IMR-90 (cell line): ENCODE results near the gene SP8.

Experiments used
- BHLHE40 ChIP-seq: fragments of 150-350 bp; IDR thresholded peaks from 2 replicates; pipeline ENCODE4 v1.6.1; 2016; ENCODE audit warnings: mild to moderate bottlenecking, low read depth, low read length
- CEBPB ChIP-seq: IDR thresholded peaks from 2 replicates; pipeline ENCODE4 v1.6.1; 2012; ENCODE audit warnings: low read depth, low read length, improper control_type of control experiment
- CHD1 ChIP-seq: IDR thresholded peaks from 2 replicates; pipeline ENCODE4 v1.6.1; 2012; ENCODE audit warnings: low read depth, low read length, improper control_type of control experiment
- CTCF ChIP-seq: conservative IDR thresholded peaks from 2 replicates; pipeline ENCODE4 v1.5.1; 2012; ENCODE audit warnings: mild to moderate bottlenecking, low read depth, low read length, improper control_type of control experiment
- FOS ChIP-seq: fragments of 150-350 bp; IDR thresholded peaks from 2 replicates; pipeline ENCODE4 v1.6.1; 2016; ENCODE audit warnings: low read depth, low read length
- MAFK ChIP-seq: IDR thresholded peaks from 2 replicates; pipeline ENCODE4 v1.6.1; 2012; ENCODE audit warnings: low read depth, low read length, improper control_type of control experiment
- MAZ ChIP-seq: IDR thresholded peaks from 2 replicates; pipeline ENCODE4 v1.6.1; 2012; ENCODE audit warnings: low read depth, mild to moderate bottlenecking, low read length, improper control_type of control experiment, moderate library complexity, borderline replicate concordance
- MXI1 ChIP-seq: IDR thresholded peaks from 2 replicates; pipeline ENCODE4 v1.6.1; 2012; ENCODE audit warnings: low read depth, mild to moderate bottlenecking, low read length, moderate library complexity, borderline replicate concordance
- POLR2A ChIP-seq: IDR thresholded peaks from 2 replicates; pipeline ENCODE4 v1.6.1; 2012; ENCODE audit warnings: mild to moderate bottlenecking, low read depth, low read length
- RAD21 ChIP-seq: IDR thresholded peaks from 2 replicates; pipeline ENCODE4 v1.6.1; 2012; ENCODE audit warnings: low read length, improper control_type of control experiment
- RFX5 ChIP-seq: IDR thresholded peaks from 2 replicates; pipeline ENCODE4 v1.8.0; 2012; ENCODE audit warnings: low read depth, mild to moderate bottlenecking, low read length, moderate library complexity
- SMC3 ChIP-seq: fragments of 150-350 bp; IDR thresholded peaks from 2 replicates; pipeline ENCODE4 v1.6.1; 2016; ENCODE audit warnings: low read depth, mild to moderate bottlenecking, antibody characterized with exemption, low read length, moderate library complexity
- TF ChIP-seq, protein P1 (sequence below): fragments of 150-350 bp; IDR thresholded peaks from 2 replicates; pipeline ENCODE4 v1.6.1; 2017; ENCODE audit warnings: mild to moderate bottlenecking, antibody characterized with exemption, low read length, low read depth
- TF ChIP-seq, protein P2 (sequence below): fragments of 150-350 bp; IDR thresholded peaks from 2 replicates; pipeline ENCODE4 v1.6.1; 2016; ENCODE audit warnings: low read depth, mild to moderate bottlenecking, low read length, moderate library complexity, borderline replicate concordance

DNA sequence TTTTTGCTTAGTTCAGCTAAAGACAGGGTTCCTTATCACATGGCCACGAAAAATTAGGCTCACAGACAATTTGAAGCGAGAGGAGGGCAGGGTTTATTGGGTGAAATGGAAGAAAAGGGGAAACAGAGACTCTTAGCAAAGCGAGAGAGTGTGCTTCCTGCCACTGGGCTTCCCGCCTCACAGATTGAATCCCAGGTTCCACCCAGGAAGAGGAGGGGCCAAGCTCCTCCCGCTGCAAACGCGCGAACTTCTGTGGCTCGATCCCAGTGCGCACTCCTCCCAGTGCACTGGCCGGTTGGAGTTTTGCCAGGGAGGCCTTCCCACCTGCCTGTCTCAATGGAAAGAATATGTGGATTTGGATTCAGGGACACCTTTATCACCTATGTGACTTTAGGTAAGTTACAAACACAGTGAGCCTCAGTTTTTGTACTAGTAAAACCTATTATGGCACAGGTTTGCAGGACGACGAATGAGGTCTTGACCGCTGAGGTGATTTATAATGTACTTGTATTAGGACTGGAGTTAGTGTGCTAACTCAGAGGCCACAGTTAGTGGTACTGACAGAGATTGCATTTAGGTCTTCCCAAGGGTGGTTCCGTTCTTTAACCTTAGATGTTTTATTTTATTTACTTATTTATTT lies 48.5 kb upstream of the SP8 start:
- TF ChIP-seq RFX5 (no peak), CTCF (no peak), MAFK (no peak), CEBPB (no peak), POLR2A (no peak), MAZ (no peak), RAD21 (no peak), CHD1 (no peak), MXI1 (no peak), FOS (no peak), SMC3 (no peak), BHLHE40 (no peak)
- TF ChIP-seq, protein P1, sequence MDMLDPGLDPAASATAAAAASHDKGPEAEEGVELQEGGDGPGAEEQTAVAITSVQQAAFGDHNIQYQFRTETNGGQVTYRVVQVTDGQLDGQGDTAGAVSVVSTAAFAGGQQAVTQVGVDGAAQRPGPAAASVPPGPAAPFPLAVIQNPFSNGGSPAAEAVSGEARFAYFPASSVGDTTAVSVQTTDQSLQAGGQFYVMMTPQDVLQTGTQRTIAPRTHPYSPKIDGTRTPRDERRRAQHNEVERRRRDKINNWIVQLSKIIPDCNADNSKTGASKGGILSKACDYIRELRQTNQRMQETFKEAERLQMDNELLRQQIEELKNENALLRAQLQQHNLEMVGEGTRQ: no peak
- TF ChIP-seq, protein P2, sequence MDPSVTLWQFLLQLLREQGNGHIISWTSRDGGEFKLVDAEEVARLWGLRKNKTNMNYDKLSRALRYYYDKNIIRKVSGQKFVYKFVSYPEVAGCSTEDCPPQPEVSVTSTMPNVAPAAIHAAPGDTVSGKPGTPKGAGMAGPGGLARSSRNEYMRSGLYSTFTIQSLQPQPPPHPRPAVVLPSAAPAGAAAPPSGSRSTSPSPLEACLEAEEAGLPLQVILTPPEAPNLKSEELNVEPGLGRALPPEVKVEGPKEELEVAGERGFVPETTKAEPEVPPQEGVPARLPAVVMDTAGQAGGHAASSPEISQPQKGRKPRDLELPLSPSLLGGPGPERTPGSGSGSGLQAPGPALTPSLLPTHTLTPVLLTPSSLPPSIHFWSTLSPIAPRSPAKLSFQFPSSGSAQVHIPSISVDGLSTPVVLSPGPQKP: no peak
